Gastroesophageal sphincter (tissue), 4 donors: Measurements from ENCODE around the gene GNS. TPM values are rescaled to one million over a fixed set of nuclear protein-coding genes. Genes with fewer than 3 reads are reported as not detected.

ENCODE experiments used
- ATAC-seq: fragments of 150-250 bp; one replicate; pipeline ENCODE4 v1.9.1; 2016; ENCODE audit warnings: mild to moderate bottlenecking, moderate library complexity
- H3K27ac ChIP-seq, 4 donors: fragments of 200-600 bp; sonication (generic) in 3 of 4; 1 replicate in 3 of 4; 2 replicates in 1 of 4; pipeline ENCODE4 v1.5.1; 2016 to 2019
- H3K27me3 ChIP-seq: fragments of 200-600 bp; sonication (generic); one replicate; pipeline ENCODE4 v1.5.1; 2019
- H3K36me3 ChIP-seq, 2 donors: fragments of 200-600 bp; sonication (generic); one replicate each; pipeline ENCODE4 v1.5.1; 2019; ENCODE audit warnings: control low read depth in 1 of 2
- H3K4me1 ChIP-seq, 3 donors: fragments of 200-600 bp; sonication (generic); 1 replicate in 2 of 3; 2 replicates in 1 of 3; pipeline ENCODE4 v1.5.1; 2016 to 2019; ENCODE audit warnings: control low read depth in 2 of 3
- H3K4me3 ChIP-seq, 2 donors: fragments of 200-600 bp; sonication (generic); one replicate each; pipeline ENCODE4 v1.5.1; 2019; ENCODE audit warnings: mild to moderate bottlenecking in 1 of 2, moderate library complexity in 1 of 2
- H3K9me3 ChIP-seq, 3 donors: fragments of 200-600 bp; sonication (generic); one replicate each; pipeline ENCODE4 v1.5.1; 2017 to 2019; ENCODE audit warnings: control low read depth in 2 of 3
- EP300 ChIP-seq: sonication (generic); formaldehyde crosslinking; IDR thresholded peaks from one replicate; pipeline ENCODE4 v1.6.1; 2017; ENCODE audit warnings: antibody characterized with exemption, mild to moderate bottlenecking
- POLR2A ChIP-seq, 2 donors: fragments of 450-650 bp; IDR thresholded peaks; one replicate each; pipeline ENCODE4 v1.6.1; 2017; ENCODE audit warnings: antibody characterized with exemption in 2 of 2, mild to moderate bottlenecking in 2 of 2, moderate library complexity in 1 of 2
- POLR2AphosphoS5 ChIP-seq: sonication (generic); formaldehyde crosslinking; IDR thresholded peaks from one replicate; pipeline ENCODE4 v1.6.1; 2017; ENCODE audit warnings: antibody characterized with exemption
- WGBS, 2 donors: methylation state at CpG; one replicate each; pipeline ENCODE4 v1.1.5; 2018; ENCODE audit warnings: low coverage in 1 of 2; 5-methylcytosine and 5-hydroxymethylcytosine counted together
- total RNA-seq, 4 donors: library from RNA; depleted of rRNA; stranded (reverse); fragments of >200 nt; gene quantifications; one replicate each; pipeline ENCODE4 v1.1.0, GENCODE V29; 2016
- TF ChIP-seq, protein P1 (sequence below), 4 experiments: fragments of 200-600 bp in 2 of 4; fragments of 450-650 bp in 2 of 4; sonication (generic) in 1 of 4; IDR thresholded peaks; one replicate each; pipeline ENCODE4 v1.5.1; 2017 to 2019; ENCODE audit warnings: antibody characterized with exemption in 4 of 4, mild to moderate bottlenecking in 2 of 4, moderate library complexity in 2 of 4

GNS gene
- total RNA-seq, 4 donors from 2014 or later, result 69.3 to 116 (median 89.7) TPM

DNA sequence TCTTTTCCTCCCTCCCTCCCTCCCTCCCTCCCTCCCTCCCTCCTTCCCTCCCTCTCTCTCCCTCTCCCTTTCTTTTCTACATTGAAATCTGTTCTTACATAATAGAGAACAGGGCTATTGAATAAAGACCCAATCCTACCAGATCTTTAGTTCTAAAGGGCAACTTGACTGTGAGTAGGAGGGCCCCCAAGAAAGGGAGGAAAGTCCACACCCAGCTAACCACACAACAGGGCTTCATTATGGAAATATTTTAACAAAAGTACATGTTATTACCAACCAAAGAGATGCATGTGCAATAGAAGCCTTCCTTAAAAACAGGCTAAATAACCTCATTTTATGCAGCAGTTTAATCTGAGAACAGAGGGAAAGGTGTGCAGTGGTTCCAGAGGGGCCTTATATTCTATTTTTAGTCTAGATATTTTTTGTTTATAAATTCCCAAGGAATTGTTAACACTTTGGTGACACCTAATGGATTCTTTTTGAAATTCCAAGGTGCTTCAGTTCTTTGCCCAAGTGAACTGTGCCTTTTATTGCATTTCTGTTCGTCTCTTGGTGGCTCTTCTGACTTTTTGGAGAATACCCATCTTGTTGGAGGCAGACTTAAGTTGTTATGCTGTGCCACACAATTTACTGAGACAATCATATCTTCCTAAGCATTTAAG is 63.0 kb downstream of the GNS start:
- no peaks in the 10 kb centered on the region for H3K27me3 ChIP-seq
- peak overlapping the region in 3 of 4 donors; percentile 37 to 57 (median 47) for H3K27ac ChIP-seq
- H3K4me1 ChIP-seq, result peaks cover 4 to 67% (median 19%) of the 10 kb centered on the region in 3 donors
- WGBS, 2 donors, result 10 to 25% methylated on average over 1 of the region's 1 CpG
- H3K4me3 ChIP-seq, result no peak overlapping the region
- H3K36me3 ChIP-seq, result peaks cover 0 to 43% of the 10 kb centered on the region in 2 donors
- TF ChIP-seq, protein P1, sequence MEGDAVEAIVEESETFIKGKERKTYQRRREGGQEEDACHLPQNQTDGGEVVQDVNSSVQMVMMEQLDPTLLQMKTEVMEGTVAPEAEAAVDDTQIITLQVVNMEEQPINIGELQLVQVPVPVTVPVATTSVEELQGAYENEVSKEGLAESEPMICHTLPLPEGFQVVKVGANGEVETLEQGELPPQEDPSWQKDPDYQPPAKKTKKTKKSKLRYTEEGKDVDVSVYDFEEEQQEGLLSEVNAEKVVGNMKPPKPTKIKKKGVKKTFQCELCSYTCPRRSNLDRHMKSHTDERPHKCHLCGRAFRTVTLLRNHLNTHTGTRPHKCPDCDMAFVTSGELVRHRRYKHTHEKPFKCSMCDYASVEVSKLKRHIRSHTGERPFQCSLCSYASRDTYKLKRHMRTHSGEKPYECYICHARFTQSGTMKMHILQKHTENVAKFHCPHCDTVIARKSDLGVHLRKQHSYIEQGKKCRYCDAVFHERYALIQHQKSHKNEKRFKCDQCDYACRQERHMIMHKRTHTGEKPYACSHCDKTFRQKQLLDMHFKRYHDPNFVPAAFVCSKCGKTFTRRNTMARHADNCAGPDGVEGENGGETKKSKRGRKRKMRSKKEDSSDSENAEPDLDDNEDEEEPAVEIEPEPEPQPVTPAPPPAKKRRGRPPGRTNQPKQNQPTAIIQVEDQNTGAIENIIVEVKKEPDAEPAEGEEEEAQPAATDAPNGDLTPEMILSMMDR (IDR thresholded peaks at IDR 0.05), result peak; percentile 9 to 61 (median 43)
- TF ChIP-seq POLR2AphosphoS5, result no peak
- ATAC-seq, result no peak
- H3K9me3 ChIP-seq, result no peaks in the 10 kb centered on the region

DNA sequence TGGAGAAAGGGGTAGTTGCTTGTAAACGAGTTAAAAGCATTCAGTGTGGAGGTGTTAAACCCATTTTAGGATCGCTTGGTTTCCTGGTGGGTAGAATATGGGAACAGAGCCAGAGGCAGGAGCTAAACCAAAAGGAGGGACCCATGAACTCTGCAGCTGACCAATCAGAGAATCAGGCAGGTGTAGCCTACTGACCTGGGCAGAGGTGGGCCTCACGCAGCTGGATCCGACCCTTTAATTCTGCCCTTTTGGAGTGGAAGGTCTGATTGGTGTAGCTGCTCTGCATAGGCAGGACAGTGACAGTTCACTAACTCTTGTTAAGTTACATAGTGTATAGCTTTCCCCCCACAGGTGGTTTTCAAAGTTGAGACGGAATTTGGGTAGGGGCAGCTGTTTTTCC is 63.7 kb downstream of the GNS start:
- WGBS, 2 donors, result 52 to 73% methylated on average over 3 of the region's 5 CpGs
- Histone ChIP-seq H3K4me1 (peaks cover 4 to 69% (median 19%) of the 10 kb centered on the region in 3 donors), H3K27ac (peak overlapping the region in 3 of 4 donors; percentile 42 to 57 (median 47))

DNA sequence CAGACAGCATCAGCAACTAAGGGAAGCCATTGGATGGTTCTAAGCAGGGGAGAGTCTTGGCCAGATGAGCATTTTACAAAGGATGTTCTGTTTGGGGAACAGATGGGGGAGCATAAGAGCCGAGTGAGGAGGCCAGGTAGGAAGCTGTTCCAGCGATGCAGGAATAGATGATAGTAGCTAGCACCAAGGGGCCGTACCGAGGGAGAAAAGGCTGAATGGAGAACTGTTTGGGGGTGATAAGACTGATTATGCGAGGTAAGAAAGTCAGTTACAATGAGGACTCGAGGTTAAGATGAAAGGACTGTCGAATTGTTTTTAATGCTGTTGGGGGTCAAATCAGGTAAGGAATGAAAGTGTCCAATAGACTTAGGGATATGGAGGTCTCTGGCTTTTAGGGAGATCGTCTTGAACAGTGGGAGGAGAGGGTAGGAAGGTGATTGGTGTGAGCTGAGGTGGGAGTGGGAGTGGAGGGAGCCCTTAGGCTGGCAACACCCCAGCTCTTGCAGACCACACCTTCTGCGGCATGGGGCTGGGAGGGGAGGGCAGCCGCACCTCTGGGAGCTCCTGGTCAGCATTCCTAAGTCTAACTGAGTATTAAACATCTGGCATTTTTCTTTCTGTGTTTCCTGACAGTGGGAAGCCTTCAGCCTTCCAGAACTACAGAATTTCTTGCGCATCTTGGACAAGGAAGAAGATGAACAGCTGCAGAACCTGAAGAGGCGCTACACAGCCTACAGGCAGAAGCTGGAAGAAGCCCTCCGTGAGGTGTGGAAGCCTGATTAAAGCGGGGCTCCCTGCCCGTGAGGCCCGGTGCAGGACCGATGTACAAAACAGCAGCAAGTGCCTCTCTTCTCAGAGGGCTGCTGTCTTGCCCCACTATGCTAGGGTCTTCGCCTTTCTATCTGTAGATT is 64.8 kb downstream of the GNS start:
- Histone ChIP-seq H3K27me3 (no peaks in the 10 kb centered on the region), H3K4me1 (peaks cover 4 to 75% (median 19%) of the 10 kb centered on the region in 3 donors), H3K36me3 (peaks cover 0 to 31% of the 10 kb centered on the region in 2 donors), H3K9me3 (no peaks in the 10 kb centered on the region), H3K27ac (peak overlapping the region in 3 of 4 donors; percentile 46 to 57 (median 47)), H3K4me3 (no peak overlapping the region)
- 55 to 71% methylated on average over 9 to 13 of the region's 18 CpGs for WGBS, 2 donors
- ATAC-seq, result peak; percentile 49
- TF ChIP-seq, protein P1 (IDR thresholded peaks at IDR 0.05), result peak in 3 of 4 experiments; percentile 33 to 42 (median 41)
- TF ChIP-seq POLR2A (IDR thresholded peaks at IDR 0.05) (no peak), POLR2AphosphoS5 (no peak), EP300 (no peak)

More for the DNA sequence above, 63.7 kb downstream of the GNS start:
- Histone ChIP-seq H3K9me3 (no peaks in the 10 kb centered on the region), H3K4me3 (no peak overlapping the region), H3K36me3 (peaks cover 0 to 42% of the 10 kb centered on the region in 2 donors), H3K27me3 (no peaks in the 10 kb centered on the region)
- no peak for ATAC-seq
- no peak for TF ChIP-seq EP300
- no peak for TF ChIP-seq POLR2AphosphoS5
- TF ChIP-seq, protein P1 (IDR thresholded peaks at IDR 0.05), result no peak
- TF ChIP-seq POLR2A (IDR thresholded peaks at IDR 0.05), result no peak

DNA sequence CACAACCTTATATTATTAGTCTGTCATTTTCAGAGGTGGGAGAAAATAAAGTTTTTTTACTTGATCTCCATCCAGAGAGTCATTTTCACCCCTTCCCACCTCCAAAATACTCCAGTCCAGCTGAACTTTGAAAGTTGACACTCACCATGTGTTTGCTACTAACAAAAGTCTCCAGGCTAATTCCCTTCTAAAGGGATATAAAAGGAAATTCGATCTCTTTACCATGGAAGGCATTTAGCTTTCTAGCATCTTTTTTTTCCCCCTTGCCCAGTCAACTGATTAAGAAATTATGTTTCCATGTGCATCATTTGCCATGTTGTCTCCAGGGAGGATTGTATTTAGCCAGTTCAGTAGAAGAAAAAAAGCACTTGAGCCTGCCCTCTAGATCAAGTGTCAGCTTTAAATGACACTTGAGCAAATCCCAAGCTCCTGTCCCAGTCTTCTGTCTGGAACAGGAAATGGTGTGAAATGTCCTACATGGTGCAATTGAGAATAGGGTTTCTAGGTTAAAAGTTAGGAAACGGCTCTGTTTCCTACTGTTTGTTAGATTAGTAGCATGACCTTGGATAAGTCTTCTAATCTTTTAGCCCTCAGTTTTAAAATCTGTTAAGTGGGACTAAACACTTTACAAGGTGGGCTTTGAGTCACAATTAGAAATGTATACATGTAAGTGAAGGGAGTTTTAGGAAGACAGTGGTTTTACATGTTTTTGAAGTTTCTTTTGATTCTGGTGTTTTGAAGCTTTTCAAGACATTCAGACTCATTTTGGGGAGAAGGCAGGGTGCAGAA is 67.2 kb downstream of the GNS start:
- ATAC-seq, result no peak
- no peaks in the 10 kb centered on the region for H3K27me3 ChIP-seq
- peaks cover 0 to 32% of the 10 kb centered on the region in 2 donors for H3K36me3 ChIP-seq
- H3K9me3 ChIP-seq, result no peaks in the 10 kb centered on the region
- 33 to 56% methylated on average over 2 of the region's 2 CpGs for WGBS, 2 donors
- H3K4me3 ChIP-seq, result no peak overlapping the region
- no peak for TF ChIP-seq EP300
- TF ChIP-seq POLR2A (IDR thresholded peaks at IDR 0.05), result no peak
- no peak for TF ChIP-seq POLR2AphosphoS5
- TF ChIP-seq, protein P1 (IDR thresholded peaks at IDR 0.05), result no peak
- peak overlapping the region in 1 of 4 donors; percentile 54 for H3K27ac ChIP-seq
- H3K4me1 ChIP-seq, result peaks cover 6 to 81% (median 29%) of the 10 kb centered on the region in 3 donors
